Lower leg skin (tissue), 3 donors: ENCODE results near the gene HPS5.

Source experiments
- CTCF ChIP-seq, 3 donors: fragments of 450-650 bp; IDR thresholded peaks; one replicate each; pipeline ENCODE4 v1.5.1; 2016; ENCODE audit warnings: antibody characterized with exemption in 3 of 3, mild to moderate bottlenecking in 3 of 3, moderate library complexity in 2 of 3
- POLR2A ChIP-seq, 2 donors: fragments of 450-650 bp; IDR thresholded peaks; one replicate each; pipeline ENCODE4 v1.6.1; 2016 to 2017; ENCODE audit warnings: antibody characterized with exemption in 2 of 2, mild to moderate bottlenecking in 1 of 2, moderate library complexity in 1 of 2

- no peak for TF ChIP-seq POLR2A (IDR thresholded peaks at IDR 0.05)
- no peak for TF ChIP-seq CTCF (IDR thresholded peaks at IDR 0.05)
These were observed 86.3 kb downstream of the HPS5 start for GRCh38 chr11:18235394-18236334.
